ENCODE measurements around the gene IL16. TPM values are rescaled to one million over a fixed set of nuclear protein-coding genes. Genes with fewer than 3 reads are reported as not detected.

IL16 gene
- polyA plus RNA-seq, 1 donor (not counting 4 experiments of a cell fraction or from before 2014, with no cell fraction given): not detected

DNA sequence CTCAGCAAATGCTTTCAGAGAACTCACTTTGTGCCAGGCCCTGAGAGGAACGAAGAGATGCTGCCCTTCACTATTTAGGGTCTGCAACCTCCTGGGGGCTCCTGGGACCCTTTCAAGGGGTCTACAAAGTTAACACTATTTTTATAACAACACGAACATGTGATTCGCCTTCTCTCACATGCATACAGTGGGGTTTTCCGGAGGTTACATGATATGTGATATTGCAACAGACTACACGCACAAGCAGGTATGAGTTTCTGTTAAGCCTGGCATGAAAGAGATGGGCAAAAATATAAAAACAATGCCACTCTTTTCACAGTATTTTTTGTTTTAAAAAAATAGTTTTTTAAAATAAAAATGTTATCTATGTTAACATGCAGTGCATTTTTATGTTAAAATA, 117.0 kb downstream of the IL16 start:
- Histone ChIP-seq H3K27ac (ENCODE audit: control insufficient read depth, insufficient read depth, low read length) (peak overlapping the region; percentile 93), H4K20me1 (ENCODE audit: control insufficient read depth, extremely low read depth, insufficient read depth, low read length) (no peaks in the 10 kb centered on the region), H3K36me3 (ENCODE audit: control insufficient read depth in 2 of 2, extremely low read depth in 1 of 2, insufficient read depth in 2 of 2, low read length in 2 of 2) (peaks cover 48 to 52% of the 10 kb centered on the region in 2 experiments), H3K9me1 (ENCODE audit: control insufficient read depth, extremely low read depth, insufficient read depth, low read length) (no peaks in the 10 kb centered on the region), H3K9ac (ENCODE audit: control insufficient read depth, extremely low read depth, insufficient read depth, low read length) (peak overlapping the region; percentile 74), H3K4me1 (ENCODE audit: control insufficient read depth, extremely low read depth, insufficient read depth, low read length) (peaks cover 20% of the 10 kb centered on the region), H3K4me2 (ENCODE audit: control insufficient read depth, extremely low read depth, insufficient read depth, low read depth, low read length) (peak overlapping the region; percentile 74), H3K79me2 (ENCODE audit: control insufficient read depth, insufficient read depth, low read length) (no peaks in the 10 kb centered on the region), H2AFZ (ENCODE audit: control insufficient read depth, low read length) (no peak overlapping the region), H3K4me3 (ENCODE audit: control insufficient read depth in 2 of 3, extremely low read depth in 1 of 3, insufficient read depth in 2 of 3, low read depth in 1 of 3, low read length in 3 of 3) (no peak overlapping the region), H3K9me3 (ENCODE audit: control insufficient read depth, low read depth, low read length) (no peaks in the 10 kb centered on the region), H3K27me3 (ENCODE audit: control insufficient read depth, extremely low read depth, insufficient read depth, low read length) (no peaks in the 10 kb centered on the region)
- TF ChIP-seq, protein P1, sequence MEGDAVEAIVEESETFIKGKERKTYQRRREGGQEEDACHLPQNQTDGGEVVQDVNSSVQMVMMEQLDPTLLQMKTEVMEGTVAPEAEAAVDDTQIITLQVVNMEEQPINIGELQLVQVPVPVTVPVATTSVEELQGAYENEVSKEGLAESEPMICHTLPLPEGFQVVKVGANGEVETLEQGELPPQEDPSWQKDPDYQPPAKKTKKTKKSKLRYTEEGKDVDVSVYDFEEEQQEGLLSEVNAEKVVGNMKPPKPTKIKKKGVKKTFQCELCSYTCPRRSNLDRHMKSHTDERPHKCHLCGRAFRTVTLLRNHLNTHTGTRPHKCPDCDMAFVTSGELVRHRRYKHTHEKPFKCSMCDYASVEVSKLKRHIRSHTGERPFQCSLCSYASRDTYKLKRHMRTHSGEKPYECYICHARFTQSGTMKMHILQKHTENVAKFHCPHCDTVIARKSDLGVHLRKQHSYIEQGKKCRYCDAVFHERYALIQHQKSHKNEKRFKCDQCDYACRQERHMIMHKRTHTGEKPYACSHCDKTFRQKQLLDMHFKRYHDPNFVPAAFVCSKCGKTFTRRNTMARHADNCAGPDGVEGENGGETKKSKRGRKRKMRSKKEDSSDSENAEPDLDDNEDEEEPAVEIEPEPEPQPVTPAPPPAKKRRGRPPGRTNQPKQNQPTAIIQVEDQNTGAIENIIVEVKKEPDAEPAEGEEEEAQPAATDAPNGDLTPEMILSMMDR (optimal IDR thresholded peaks at IDR 0.05 in 1 of 3, IDR thresholded peaks at IDR 0.05 in 1 of 3, conservative IDR thresholded peaks at IDR 0.05 in 1 of 3; ENCODE audit: extremely low read depth in 1 of 3, insufficient read depth in 2 of 3, low read length in 3 of 3): no peak
- TF ChIP-seq EZH2 (IDR thresholded peaks at IDR 0.05; ENCODE audit: low read length): no peak
- no peak for DNase-seq (ENCODE audit: low read depth, low spot score)
- peak; percentile 56 for FAIRE-seq
- dilution Hi-C loops (cut with MboI; ENCODE audit: extremely low pct_ligation_motif_present, low sequenced_read_pairs): no loop called here

DNA sequence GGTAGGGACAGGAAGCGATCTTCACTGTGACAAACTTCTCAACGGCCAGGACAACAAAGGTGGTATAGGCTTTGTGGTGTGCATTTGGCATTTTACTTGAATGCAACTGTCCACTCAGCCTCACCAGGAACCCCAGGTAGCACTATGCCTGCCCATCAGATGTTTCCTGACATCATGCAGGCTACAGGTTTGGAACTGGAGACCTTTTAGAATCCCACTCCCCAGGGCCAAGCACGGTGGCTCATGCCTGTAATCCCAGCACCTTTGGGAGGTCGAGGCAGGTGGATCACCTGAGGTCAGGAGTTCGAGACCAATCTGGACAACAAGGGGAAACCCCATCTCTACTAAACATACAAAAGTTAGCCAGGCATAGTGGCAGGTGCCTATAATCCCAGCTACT, 117.7 kb downstream of the IL16 start:
- FAIRE-seq (peak; percentile 55), DNase-seq (ENCODE audit: low read depth, low spot score) (no peak)
- H3K9me1 ChIP-seq (ENCODE audit: control insufficient read depth, extremely low read depth, insufficient read depth, low read length): no peaks in the 10 kb centered on the region
- no peak overlapping the region for H3K4me2 ChIP-seq (ENCODE audit: control insufficient read depth, extremely low read depth, insufficient read depth, low read depth, low read length)
- no peaks in the 10 kb centered on the region for H3K27me3 ChIP-seq (ENCODE audit: control insufficient read depth, extremely low read depth, insufficient read depth, low read length)
- peaks cover 55 to 57% of the 10 kb centered on the region in 2 experiments for H3K36me3 ChIP-seq (ENCODE audit: control insufficient read depth in 2 of 2, extremely low read depth in 1 of 2, insufficient read depth in 2 of 2, low read length in 2 of 2)
- peak overlapping the region; percentile 9 for H3K9ac ChIP-seq (ENCODE audit: control insufficient read depth, extremely low read depth, insufficient read depth, low read length)
- H3K79me2 ChIP-seq (ENCODE audit: control insufficient read depth, insufficient read depth, low read length): no peaks in the 10 kb centered on the region
- dilution Hi-C loops (cut with MboI; ENCODE audit: extremely low pct_ligation_motif_present, low sequenced_read_pairs): no loop called here
- no peaks in the 10 kb centered on the region for H3K9me3 ChIP-seq (ENCODE audit: control insufficient read depth, low read depth, low read length)
- H4K20me1 ChIP-seq (ENCODE audit: control insufficient read depth, extremely low read depth, insufficient read depth, low read length): no peaks in the 10 kb centered on the region
- H3K27ac ChIP-seq (ENCODE audit: control insufficient read depth, insufficient read depth, low read length): peak overlapping the region; percentile 51
- no peak overlapping the region for H3K4me3 ChIP-seq (ENCODE audit: control insufficient read depth in 2 of 3, extremely low read depth in 1 of 3, insufficient read depth in 2 of 3, low read depth in 1 of 3, low read length in 3 of 3)
- no peak for TF ChIP-seq EZH2 (IDR thresholded peaks at IDR 0.05; ENCODE audit: low read length)
- TF ChIP-seq, protein P1 (optimal IDR thresholded peaks at IDR 0.05 in 1 of 3, IDR thresholded peaks at IDR 0.05 in 1 of 3, conservative IDR thresholded peaks at IDR 0.05 in 1 of 3; ENCODE audit: extremely low read depth in 1 of 3, insufficient read depth in 2 of 3, low read length in 3 of 3): no peak
- no peak overlapping the region for H2AFZ ChIP-seq (ENCODE audit: control insufficient read depth, low read length)
- peaks cover 20% of the 10 kb centered on the region for H3K4me1 ChIP-seq (ENCODE audit: control insufficient read depth, extremely low read depth, insufficient read depth, low read length)

Measured in keratinocyte (primary cell).